ENCODE measurements around the gene SHE. TPM values are rescaled to one million over a fixed set of nuclear protein-coding genes. Genes with fewer than 3 reads are reported as not detected.
A peak's percentile ranks its signal among the peaks of the same experiment; 100 is the strongest.
"Not testable (repeated sequence)": the region's sequence is repeated elsewhere in the genome, so short reads cannot be mapped to it uniquely, and the experiment has no call there.

Gene SHE
- total and polyA plus RNA-seq, 5 donors: 16.4 to 23.8 (median 20.0) TPM

DNA sequence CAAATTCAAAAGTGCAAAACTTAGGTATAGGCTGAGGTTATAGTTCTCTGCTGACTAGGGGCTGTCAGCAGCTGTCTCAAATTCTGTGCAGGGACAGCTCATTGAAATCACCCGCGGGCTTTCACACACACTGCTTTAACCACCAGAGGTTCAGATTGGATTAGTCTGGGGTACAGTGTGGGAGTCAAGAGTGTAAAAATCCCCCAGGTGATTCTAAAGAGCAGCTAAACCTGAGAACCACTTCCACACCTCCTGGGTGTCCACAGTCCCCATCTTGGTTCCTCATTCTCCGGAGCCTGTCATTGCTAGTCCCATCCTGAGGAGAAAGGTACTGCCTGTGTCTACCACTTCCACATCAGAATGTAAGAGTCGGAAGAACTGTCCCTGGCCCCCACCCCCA is 10.1 kb downstream of the SHE start:
- intact Hi-C loops (cut with DNase I): no loop called here
- Histone ChIP-seq H3K27ac (ENCODE audit: low read length) (peak overlapping the region; percentile 56), H3K27me3 (ENCODE audit: control insufficient read depth, insufficient read depth) (no peaks in the 10 kb centered on the region), H3K4me3 (ENCODE audit: low read length) (no peak overlapping the region), H3K4me1 (ENCODE audit: control insufficient read depth, insufficient read depth, low read length) (peaks cover 5% of the 10 kb centered on the region), H3K9me3 (ENCODE audit: control insufficient read depth, low read length) (no peaks in the 10 kb centered on the region)
- WGBS: 65% methylated on average over 4 of the region's 4 CpGs
- DNase-seq (no peak), ATAC-seq (no peak)

DNA sequence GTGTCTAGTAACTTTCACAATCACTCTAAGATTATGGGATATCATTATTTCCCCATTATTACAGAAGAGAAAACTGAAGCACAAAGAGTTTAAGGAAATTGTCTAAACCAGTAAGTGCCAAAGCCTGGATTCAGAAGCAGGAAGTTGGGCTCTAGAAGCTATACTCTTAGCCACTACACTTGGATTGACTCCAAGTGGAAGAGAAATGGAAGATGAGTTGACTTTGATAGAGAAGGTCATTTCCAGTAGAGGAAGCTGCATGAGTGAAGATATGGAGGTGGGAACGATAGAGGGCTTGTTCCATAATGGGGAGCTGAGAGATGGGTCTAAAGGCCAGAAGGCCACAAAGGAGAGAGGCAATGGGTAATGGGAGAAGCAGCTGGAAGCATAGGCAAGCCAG is 11.9 kb downstream of the SHE start:
- H3K4me3 ChIP-seq (ENCODE audit: low read length): no peak overlapping the region
- peak overlapping the region; percentile 56 for H3K27ac ChIP-seq (ENCODE audit: low read length)
- H3K27me3 ChIP-seq (ENCODE audit: control insufficient read depth, insufficient read depth): no peaks in the 10 kb centered on the region
- no peaks in the 10 kb centered on the region for H3K9me3 ChIP-seq (ENCODE audit: control insufficient read depth, low read length)
- intact Hi-C loops (cut with DNase I): no loop called here
- peak in 1 of 2 donors; percentile 27 for ATAC-seq
- DNase-seq: no peak
- WGBS: 23% methylated on average over 1 of the region's 1 CpG
- H3K4me1 ChIP-seq (ENCODE audit: control insufficient read depth, insufficient read depth, low read length): peaks cover 5% of the 10 kb centered on the region

DNA sequence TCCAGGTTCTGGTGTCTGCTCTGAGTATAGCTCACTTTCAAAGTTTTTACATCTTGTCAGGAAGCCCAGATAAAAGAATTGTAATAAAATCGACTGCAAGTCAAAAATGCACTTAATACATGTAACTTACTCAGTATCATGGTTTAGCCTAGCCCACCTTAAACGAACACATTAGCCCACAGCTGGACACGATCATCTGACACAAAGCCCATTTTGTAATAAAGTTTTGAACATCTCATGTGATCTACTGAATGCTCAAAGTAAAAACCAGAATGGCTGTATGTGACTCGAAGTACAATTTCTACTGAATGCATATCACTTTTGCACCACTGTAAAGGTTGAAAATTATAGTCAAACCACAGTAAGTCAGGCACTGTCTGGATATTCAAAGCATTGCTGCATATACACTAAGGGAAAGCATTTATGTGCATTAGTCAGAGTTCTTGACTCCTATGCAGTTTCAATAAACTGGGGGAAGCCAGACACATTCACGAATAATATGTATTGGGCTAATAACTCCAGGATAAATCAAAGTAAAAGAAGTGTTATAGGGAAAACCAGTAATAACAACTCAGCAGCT is 12.4 kb downstream of the SHE start:
- Histone ChIP-seq H3K4me3 (ENCODE audit: low read length) (no peak overlapping the region), H3K4me1 (ENCODE audit: control insufficient read depth, insufficient read depth, low read length) (peaks cover 5% of the 10 kb centered on the region), H3K27me3 (ENCODE audit: control insufficient read depth, insufficient read depth) (no peaks in the 10 kb centered on the region), H3K9me3 (ENCODE audit: control insufficient read depth, low read length) (no peaks in the 10 kb centered on the region), H3K27ac (ENCODE audit: low read length) (no peak overlapping the region)
- intact Hi-C loops (cut with DNase I): loop anchor here in 1 of 4 donors (10.0 kb wide), 1 partner anchor 385 kb away; the partner anchor contains the start of gene KCNN3
- 50% methylated on average over 5 of the region's 5 CpGs for WGBS
- DNase-seq (no peak), ATAC-seq (no peak)

DNA sequence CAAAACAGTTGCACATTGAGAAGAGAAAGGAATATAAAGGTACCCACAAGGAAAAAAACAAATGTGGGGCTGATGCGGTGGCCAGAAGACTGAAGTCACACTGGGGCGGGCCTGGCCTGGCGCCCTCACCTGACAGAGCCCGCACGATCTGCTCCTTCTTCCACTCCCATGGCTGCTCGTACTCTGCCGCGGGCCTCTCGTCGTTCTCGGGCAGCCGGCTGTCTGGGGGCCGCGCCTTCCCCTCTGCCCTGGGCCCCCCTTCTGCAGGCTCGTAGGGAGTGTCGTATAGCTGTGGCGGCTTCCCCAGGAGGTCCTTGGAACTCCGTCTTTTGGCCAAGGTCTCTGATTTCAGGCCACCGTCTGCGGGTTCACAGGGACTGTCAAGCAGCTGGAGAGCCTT is 13.3 kb downstream of the SHE start:
- DNase-seq (no peak), ATAC-seq (no peak)
- WGBS: 62% methylated on average over 20 of the region's 20 CpGs
- intact Hi-C loops (cut with DNase I): loop anchor here in 1 of 4 donors (10.0 kb wide), 1 partner anchor 386 kb away; the partner anchor contains the start of gene KCNN3
- Histone ChIP-seq H3K9me3 (ENCODE audit: control insufficient read depth, low read length) (no peaks in the 10 kb centered on the region), H3K27me3 (ENCODE audit: control insufficient read depth, insufficient read depth) (no peaks in the 10 kb centered on the region), H3K4me3 (ENCODE audit: low read length) (no peak overlapping the region), H3K27ac (ENCODE audit: low read length) (peak overlapping the region; percentile 51), H3K4me1 (ENCODE audit: control insufficient read depth, insufficient read depth, low read length) (peaks cover 5% of the 10 kb centered on the region)

DNA sequence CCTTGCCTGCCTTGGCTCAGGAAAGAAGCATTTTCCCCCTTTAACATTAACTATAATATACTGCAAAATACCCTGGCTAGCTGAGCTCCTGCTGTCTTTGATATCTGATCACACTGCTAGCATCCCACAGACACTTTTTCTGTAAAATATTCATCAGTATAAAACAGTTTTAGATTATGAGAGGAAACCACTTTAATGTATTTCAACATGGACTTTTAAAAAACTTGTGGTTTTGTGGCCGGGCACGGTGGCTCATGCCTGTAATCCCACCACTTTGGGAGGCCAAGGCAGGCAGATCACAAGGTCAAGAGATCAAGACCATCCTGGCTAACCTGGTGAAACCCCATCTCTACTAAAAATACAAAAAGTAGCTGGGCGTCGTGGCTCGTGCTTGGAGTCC is 15.5 kb downstream of the SHE start:
- H3K4me1 ChIP-seq (ENCODE audit: control insufficient read depth, insufficient read depth, low read length); H3K4me3 ChIP-seq (ENCODE audit: low read length); H3K27me3 ChIP-seq (ENCODE audit: control insufficient read depth, insufficient read depth); DNase-seq; ATAC-seq; H3K9me3 ChIP-seq (ENCODE audit: control insufficient read depth, low read length): not testable (repeated sequence)
- H3K27ac ChIP-seq (ENCODE audit: low read length): peak overlapping the region; percentile 6
- intact Hi-C loops (cut with DNase I): loop anchor here in 1 of 4 donors (10.0 kb wide), 1 partner anchor 388 kb away; the partner anchor contains the start of gene KCNN3
- 60% methylated on average over 5 of the region's 5 CpGs for WGBS

DNA sequence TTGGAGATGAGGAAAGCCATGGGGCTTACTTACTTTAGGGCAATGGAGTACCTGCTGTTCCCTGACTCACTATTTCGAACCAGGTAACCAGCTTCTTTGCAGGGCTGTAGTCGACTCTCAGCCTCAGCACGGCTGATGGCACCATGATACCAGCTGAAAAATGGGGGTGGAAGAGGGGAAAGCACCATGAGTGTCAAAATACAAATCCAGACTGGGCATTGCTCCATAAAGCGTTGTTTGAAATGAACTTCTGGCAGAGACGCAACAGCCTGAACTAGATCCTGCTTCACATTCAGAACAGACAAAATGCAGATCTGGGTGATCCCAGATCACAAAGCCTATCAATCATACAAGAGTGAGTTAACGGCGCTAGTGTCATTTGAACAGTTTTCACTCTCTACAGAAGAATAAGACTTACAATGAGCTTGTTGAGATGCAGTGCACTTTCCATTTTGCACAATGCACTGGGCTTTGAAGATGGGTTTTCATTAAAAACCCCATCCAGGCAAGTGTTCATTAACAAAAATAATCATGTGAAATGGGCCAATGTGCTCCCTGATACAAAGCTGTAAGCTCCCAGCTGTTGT is 16.2 kb downstream of the SHE start:
- intact Hi-C loops (cut with DNase I): loop anchor here in 1 of 4 donors (10.0 kb wide), 1 partner anchor 389 kb away; the partner anchor contains the start of gene KCNN3
- no peaks in the 10 kb centered on the region for H3K9me3 ChIP-seq (ENCODE audit: control insufficient read depth, low read length)
- 59% methylated on average over 7 of the region's 7 CpGs for WGBS
- ATAC-seq (no peak), DNase-seq (no peak)
- no peaks in the 10 kb centered on the region for H3K27me3 ChIP-seq (ENCODE audit: control insufficient read depth, insufficient read depth)
- H3K4me3 ChIP-seq (ENCODE audit: low read length): no peak overlapping the region
- peak overlapping the region; percentile 32 for H3K27ac ChIP-seq (ENCODE audit: low read length)
- H3K4me1 ChIP-seq (ENCODE audit: control insufficient read depth, insufficient read depth, low read length): peaks cover 3% of the 10 kb centered on the region

DNA sequence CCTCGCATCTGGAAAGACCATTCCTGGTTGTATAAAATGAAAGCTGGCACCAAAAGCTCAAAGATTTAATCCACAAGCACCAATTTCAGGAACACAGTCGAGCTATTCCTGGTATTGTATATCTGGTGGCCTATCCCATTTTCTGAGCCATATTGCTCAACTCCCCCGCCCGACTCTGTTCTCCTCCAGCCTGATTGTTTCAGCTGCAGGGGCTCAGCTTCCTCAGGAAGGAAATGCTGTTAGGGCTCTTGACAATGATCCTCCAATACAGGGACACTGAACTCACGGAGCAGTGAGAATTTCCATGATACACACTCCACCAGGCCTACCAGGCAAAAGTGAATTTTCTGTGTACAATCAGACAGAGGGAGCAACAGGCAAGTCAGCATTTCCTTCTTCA is 17.1 kb downstream of the SHE start:
- peak; percentile 88 to 95 for ATAC-seq
- Histone ChIP-seq H3K27me3 (ENCODE audit: control insufficient read depth, insufficient read depth) (no peaks in the 10 kb centered on the region), H3K4me1 (ENCODE audit: control insufficient read depth, insufficient read depth, low read length) (peaks cover 3% of the 10 kb centered on the region), H3K9me3 (ENCODE audit: control insufficient read depth, low read length) (no peaks in the 10 kb centered on the region), H3K4me3 (ENCODE audit: low read length) (no peak overlapping the region), H3K27ac (ENCODE audit: low read length) (no peak overlapping the region)
- WGBS: 61% methylated on average over 5 of the region's 5 CpGs
- intact Hi-C loops (cut with DNase I): loop anchor here in 1 of 4 donors (10.0 kb wide), 1 partner anchor 390 kb away; the partner anchor contains the start of gene KCNN3
- peak; percentile 70 to 80 (median 77) for DNase-seq

DNA sequence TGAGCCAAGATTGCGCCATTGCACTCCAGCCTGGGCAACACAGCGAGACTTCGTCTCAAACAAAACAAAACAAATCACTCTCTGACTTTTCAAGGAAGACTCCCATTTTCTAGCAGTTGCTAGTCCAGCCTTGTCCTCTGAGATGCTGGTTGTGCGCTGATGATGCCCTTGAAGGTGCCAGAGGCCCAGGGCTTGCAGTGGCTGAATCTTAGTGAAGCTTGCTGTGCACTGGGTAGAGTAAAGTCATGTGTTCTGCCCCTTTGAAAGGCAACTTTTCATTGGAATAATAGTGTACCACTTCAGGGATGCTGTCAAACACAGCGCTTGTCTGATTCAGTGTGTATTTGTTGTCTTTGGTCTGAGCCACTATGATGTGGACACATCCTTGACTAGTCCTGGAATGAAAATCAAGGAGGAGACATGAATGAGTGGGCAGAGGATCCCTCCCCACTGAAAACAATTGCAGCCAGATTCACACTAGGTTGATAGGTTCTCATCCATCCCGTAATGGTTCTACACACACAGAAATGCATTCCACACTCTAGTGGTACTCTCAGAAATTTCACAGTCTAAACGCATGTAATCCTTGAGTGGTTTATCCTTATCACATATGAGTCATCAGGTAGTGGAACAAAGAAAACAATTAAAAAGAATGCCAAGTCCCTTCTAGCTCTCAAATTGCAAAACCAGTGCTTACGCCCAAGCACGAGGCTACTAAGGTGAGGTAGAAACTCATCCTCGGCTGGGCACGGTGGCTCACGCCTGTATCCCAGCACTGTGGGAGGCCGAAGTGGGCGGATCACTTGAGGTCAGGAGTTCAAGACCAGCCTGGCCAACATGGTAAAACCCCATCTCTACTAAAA is 18.0 kb downstream of the SHE start:
- Histone ChIP-seq H3K4me3 (ENCODE audit: low read length) (no peak overlapping the region), H3K27me3 (ENCODE audit: control insufficient read depth, insufficient read depth) (no peaks in the 10 kb centered on the region), H3K9me3 (ENCODE audit: control insufficient read depth, low read length) (no peaks in the 10 kb centered on the region), H3K27ac (ENCODE audit: low read length) (peak overlapping the region; percentile 77), H3K4me1 (ENCODE audit: control insufficient read depth, insufficient read depth, low read length) (peaks cover 3% of the 10 kb centered on the region)
- DNase-seq (no peak), ATAC-seq (peak; percentile 48 to 83)
- 68% methylated on average over 14 of the region's 14 CpGs for WGBS
- intact Hi-C loops (cut with DNase I): loop anchor here in 2 of 4 donors (5.0 to 10.0 kb wide), 2 partner anchors 63 to 391 kb away; partner anchors contain the start of gene KCNN3 (in 1 of the 2)

DNA sequence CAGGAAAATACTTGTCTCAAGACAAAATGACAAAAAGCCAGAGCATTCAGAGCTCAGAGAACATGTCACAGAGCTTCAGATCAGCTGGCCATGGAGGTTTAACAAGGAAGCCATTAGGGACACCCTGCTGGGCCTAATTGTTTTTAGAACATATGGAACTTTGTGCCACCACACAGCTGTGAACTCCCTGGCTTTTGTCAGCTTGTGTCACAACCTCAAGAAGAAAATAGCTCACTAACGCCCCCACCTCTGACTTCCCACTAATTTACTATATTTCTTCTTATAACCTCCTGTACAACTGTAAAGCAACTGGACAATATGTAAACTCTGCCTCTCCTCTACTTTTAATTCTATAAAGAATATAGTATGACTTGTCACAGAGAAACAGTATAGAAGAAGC is 21.2 kb downstream of the SHE start:
- H3K27ac ChIP-seq (ENCODE audit: low read length): no peak overlapping the region
- intact Hi-C loops (cut with DNase I): loop anchor here in 2 of 4 donors (5.0 to 10.0 kb wide), 2 partner anchors 66 to 394 kb away; partner anchors contain the start of gene KCNN3 (in 1 of the 2)
- H3K4me1 ChIP-seq (ENCODE audit: control insufficient read depth, insufficient read depth, low read length): no peaks in the 10 kb centered on the region
- H3K9me3 ChIP-seq (ENCODE audit: control insufficient read depth, low read length): no peaks in the 10 kb centered on the region
- no peaks in the 10 kb centered on the region for H3K27me3 ChIP-seq (ENCODE audit: control insufficient read depth, insufficient read depth)
- WGBS: 55% methylated on average over 1 of the region's 1 CpG
- DNase-seq (no peak), ATAC-seq (no peak)
- H3K4me3 ChIP-seq (ENCODE audit: low read length): no peak overlapping the region

DNA sequence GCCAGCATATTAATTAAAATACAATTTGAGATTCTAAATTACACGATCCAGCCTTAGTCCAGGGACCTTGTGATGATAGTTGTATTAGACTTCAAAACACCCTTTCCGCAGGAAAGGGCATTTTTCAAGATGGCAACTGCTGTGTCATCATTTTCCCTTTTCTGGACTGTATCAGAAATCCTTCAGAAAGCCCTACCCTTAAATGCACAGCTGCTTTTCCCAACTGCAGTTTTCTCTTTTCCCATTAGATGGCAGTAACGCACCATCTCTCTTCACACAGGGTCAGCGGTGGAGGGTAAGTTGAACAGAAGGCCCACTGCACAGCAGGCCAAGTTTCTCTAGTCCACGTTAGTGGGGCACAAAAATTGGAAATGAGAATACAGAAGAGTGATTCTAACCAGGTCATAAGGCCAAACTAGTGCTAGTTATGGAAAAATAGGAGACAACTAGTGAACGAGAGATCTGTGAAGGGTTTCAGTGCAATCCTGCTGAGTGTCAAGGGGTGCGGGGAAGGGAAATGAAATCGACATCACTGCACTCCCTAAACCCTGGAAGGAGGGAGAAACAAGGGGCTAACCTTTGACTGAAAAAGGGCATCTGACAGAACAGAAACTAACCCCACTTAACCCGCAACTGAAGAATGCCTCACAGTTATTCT is 22.3 kb downstream of the SHE start:
- DNase-seq: peak in 2 of 3 donors; percentile 44 to 62
- Histone ChIP-seq H3K27ac (ENCODE audit: low read length) (no peak overlapping the region), H3K4me1 (ENCODE audit: control insufficient read depth, insufficient read depth, low read length) (no peaks in the 10 kb centered on the region), H3K9me3 (ENCODE audit: control insufficient read depth, low read length) (no peaks in the 10 kb centered on the region), H3K4me3 (ENCODE audit: low read length) (no peak overlapping the region), H3K27me3 (ENCODE audit: control insufficient read depth, insufficient read depth) (no peaks in the 10 kb centered on the region)
- peak; percentile 83 to 91 for ATAC-seq
- intact Hi-C loops (cut with DNase I): loop anchor here in 2 of 4 donors (5.0 to 10.0 kb wide), 2 partner anchors 67 to 395 kb away; partner anchors contain the start of gene KCNN3 (in 1 of the 2)
- 31% methylated on average over 9 of the region's 9 CpGs for WGBS
